ENCODE data around the gene ANKRD6.
A peak's percentile ranks its signal among the peaks of the same experiment; 100 is the strongest.

The ANKRD6 gene

GRCh38 chr6:89409461-89410035, 23.4 kb upstream of the ANKRD6 start:
- H3K9me3 Mint-ChIP-seq = peaks cover 3% of the 10 kb centered on the region
- H3K36me3 Mint-ChIP-seq = peaks cover 6% of the 10 kb centered on the region
- H3K27ac Mint-ChIP-seq = no peak overlapping the region
- ATAC-seq = no peak
- H3K27me3 Mint-ChIP-seq = no peaks in the 10 kb centered on the region
- H3K4me3 Mint-ChIP-seq = no peak overlapping the region
- peaks cover 26% of the 10 kb centered on the region for H3K4me1 Mint-ChIP-seq

GRCh38 chr6:89410231-89410761, 22.7 kb upstream of the ANKRD6 start:
- Mint-ChIP-seq H3K27ac (peak overlapping the region; percentile 94), H3K36me3 (peaks cover 4% of the 10 kb centered on the region), H3K4me1 (peaks cover 26% of the 10 kb centered on the region), H3K4me3 (peak overlapping the region; percentile 83), H3K27me3 (peaks cover 5% of the 10 kb centered on the region), H3K9me3 (peaks cover 2% of the 10 kb centered on the region)
- no peak for ATAC-seq

GRCh38 chr6:89410788-89411144, 22.2 kb upstream of the ANKRD6 start:
- Mint-ChIP-seq H3K4me1 (peaks cover 26% of the 10 kb centered on the region), H3K4me3 (peak overlapping the region; percentile 83), H3K36me3 (no peaks in the 10 kb centered on the region), H3K9me3 (no peaks in the 10 kb centered on the region), H3K27me3 (peaks cover 10% of the 10 kb centered on the region), H3K27ac (peak overlapping the region; percentile 94)
- no peak for ATAC-seq

- H3K9me3 Mint-ChIP-seq = no peaks in the 10 kb centered on the region
- H3K4me1 Mint-ChIP-seq = peaks cover 22% of the 10 kb centered on the region
- peak; percentile 70 for ATAC-seq
- H3K27ac Mint-ChIP-seq = peak overlapping the region; percentile 94
- peaks cover 11% of the 10 kb centered on the region for H3K27me3 Mint-ChIP-seq
- no peaks in the 10 kb centered on the region for H3K36me3 Mint-ChIP-seq
- peak overlapping the region; percentile 83 for H3K4me3 Mint-ChIP-seq
Observed at GRCh38 chr6:89411145-89412070, 21.5 kb upstream of the ANKRD6 start.

- Mint-ChIP-seq H3K36me3 (no peaks in the 10 kb centered on the region), H3K27ac (peak within 1 kb of the TSS; percentile 94), H3K9me3 (no peaks in the 10 kb centered on the region), H3K4me1 (peaks cover 24% of the 10 kb centered on the region), H3K27me3 (peaks cover 16% of the 10 kb centered on the region), H3K4me3 (peak within 1 kb of the TSS; percentile 96)
- peak; percentile 92 for ATAC-seq
Observed at GRCh38 chr6:89412071-89413005, 20.6 kb upstream of the ANKRD6 start, which contains the start of gene RRAGD. Gene RRAGD, minus strand, starts transcription at chr6:89412273. Its CDS starts 280 bp downstream, at chr6:89411993.

GRCh38 chr6:89413006-89413400, 19.9 kb upstream of the ANKRD6 start:
- Mint-ChIP-seq H3K27ac (peak overlapping the region; percentile 94), H3K4me1 (peaks cover 30% of the 10 kb centered on the region), H3K27me3 (peaks cover 23% of the 10 kb centered on the region), H3K9me3 (no peaks in the 10 kb centered on the region), H3K4me3 (peak overlapping the region; percentile 96), H3K36me3 (no peaks in the 10 kb centered on the region)
- no peak for ATAC-seq

- Mint-ChIP-seq H3K27ac (no peak overlapping the region), H3K4me3 (no peak overlapping the region), H3K4me1 (peaks cover 30% of the 10 kb centered on the region), H3K27me3 (peaks cover 26% of the 10 kb centered on the region), H3K36me3 (no peaks in the 10 kb centered on the region), H3K9me3 (no peaks in the 10 kb centered on the region)
- ATAC-seq = no peak
Observed at GRCh38 chr6:89414215-89414614, 18.7 kb upstream of the ANKRD6 start.

- Mint-ChIP-seq H3K27ac (no peak overlapping the region), H3K9me3 (no peaks in the 10 kb centered on the region), H3K27me3 (peaks cover 26% of the 10 kb centered on the region), H3K36me3 (no peaks in the 10 kb centered on the region), H3K4me3 (no peak overlapping the region), H3K4me1 (peaks cover 29% of the 10 kb centered on the region)
- no peak for ATAC-seq
Observed at GRCh38 chr6:89415185-89415584, 17.8 kb upstream of the ANKRD6 start.

- Mint-ChIP-seq H3K27me3 (peaks cover 26% of the 10 kb centered on the region), H3K9me3 (no peaks in the 10 kb centered on the region), H3K27ac (no peak overlapping the region), H3K36me3 (no peaks in the 10 kb centered on the region), H3K4me3 (no peak overlapping the region), H3K4me1 (peaks cover 21% of the 10 kb centered on the region)
- no peak for ATAC-seq
Observed at GRCh38 chr6:89416796-89417195, 16.2 kb upstream of the ANKRD6 start.

GRCh38 chr6:89430201-89430962, 2.6 kb upstream of the ANKRD6 start:
- no peak overlapping the region for H3K27ac Mint-ChIP-seq
- no peaks in the 10 kb centered on the region for H3K27me3 Mint-ChIP-seq
- no peak overlapping the region for H3K4me3 Mint-ChIP-seq
- ATAC-seq = no peak
- no peaks in the 10 kb centered on the region for H3K36me3 Mint-ChIP-seq
- H3K9me3 Mint-ChIP-seq = no peaks in the 10 kb centered on the region
- H3K4me1 Mint-ChIP-seq = peaks cover 19% of the 10 kb centered on the region

- H3K9me3 Mint-ChIP-seq = no peaks in the 10 kb centered on the region
- no peaks in the 10 kb centered on the region for H3K27me3 Mint-ChIP-seq
- H3K36me3 Mint-ChIP-seq = no peaks in the 10 kb centered on the region
- H3K4me1 Mint-ChIP-seq = peaks cover 19% of the 10 kb centered on the region
- peak overlapping the region; percentile 87 for H3K4me3 Mint-ChIP-seq
- ATAC-seq = peak; percentile 75
- peak overlapping the region; percentile 74 for H3K27ac Mint-ChIP-seq
Observed at GRCh38 chr6:89433252-89434149, 549 bp downstream of the ANKRD6 start.

- H3K4me3 Mint-ChIP-seq = peak overlapping the region; percentile 87
- no peaks in the 10 kb centered on the region for H3K27me3 Mint-ChIP-seq
- H3K9me3 Mint-ChIP-seq = no peaks in the 10 kb centered on the region
- ATAC-seq = no peak
- H3K27ac Mint-ChIP-seq = peak overlapping the region; percentile 74
- no peaks in the 10 kb centered on the region for H3K36me3 Mint-ChIP-seq
- H3K4me1 Mint-ChIP-seq = peaks cover 19% of the 10 kb centered on the region
Observed at GRCh38 chr6:89434150-89434499, 1.2 kb downstream of the ANKRD6 start.

- no peak for ATAC-seq
- Mint-ChIP-seq H3K9me3 (no peaks in the 10 kb centered on the region), H3K27me3 (no peaks in the 10 kb centered on the region), H3K4me1 (peaks cover 19% of the 10 kb centered on the region), H3K27ac (peak overlapping the region; percentile 74), H3K4me3 (no peak overlapping the region), H3K36me3 (no peaks in the 10 kb centered on the region)
Observed at GRCh38 chr6:89434954-89435353, 2.0 kb downstream of the ANKRD6 start.

Measured in stimulated activated memory B cell treated with anti-CD40 and anti-IgM and Interleukin-4, amounts not matched to agents 10 μg/mL and 1 μg/mL and 100 μg/mL, for 72 hours (primary cell).